ENCODE data around the gene NUP210.

GRCh38 chr3:13283877-13284264 lies 136.3 kb downstream of the NUP210 start:
- TF ChIP-seq CTCF (IDR thresholded peaks at IDR 0.05) (no peak), POLR2A (IDR thresholded peaks at IDR 0.05) (no peak)

Data from testis (tissue), 2 donors.